PC-3 (cell line): ENCODE results near the gene VARS2.

Experiments
- EZH2 ChIP-seq: fragments of 300-600 bp; sonication (generic); IDR thresholded peaks from one replicate; pipeline ENCODE4 v1.6.1; 2017; ENCODE audit warnings: antibody characterized with exemption, mild to moderate bottlenecking, low read length; ENCODE audit not compliant: unreplicated experiment
- EZH2phosphoT487 ChIP-seq: fragments of 300-600 bp; sonication (generic); IDR thresholded peaks from 2 replicates; pipeline ENCODE4 v1.6.1; 2018; ENCODE audit warnings: mild to moderate bottlenecking, antibody characterized with exemption, low read length, borderline replicate concordance
- TF ChIP-seq, protein P1 (sequence below): fragments of 300-600 bp; sonication (generic); conservative IDR thresholded peaks from 2 replicates; pipeline ENCODE4 v1.5.1; 2017; ENCODE audit warnings: antibody characterized with exemption, low read depth, mild to moderate bottlenecking, low read length

DNA sequence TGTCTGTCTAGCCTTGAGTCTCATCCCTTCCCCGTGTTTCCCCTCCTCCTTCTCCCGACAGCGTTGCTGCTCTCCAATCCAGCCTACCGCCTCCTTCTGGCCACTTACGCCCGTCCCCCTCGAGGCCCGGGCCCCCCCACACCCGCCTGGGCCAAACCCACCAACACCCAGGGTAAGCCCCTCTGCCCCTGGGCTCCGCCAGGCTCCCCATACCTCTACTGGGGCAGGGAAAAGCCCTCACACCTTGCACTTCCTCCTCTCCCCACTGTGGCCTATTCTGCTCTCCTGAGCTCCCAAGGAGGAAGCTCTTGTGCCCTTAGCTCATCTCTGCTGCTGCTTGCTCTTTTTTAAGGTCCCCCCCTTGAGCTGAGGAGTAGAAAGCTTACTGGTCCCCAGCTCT lies 18.7 kb upstream of the VARS2 start:
- TF ChIP-seq, protein P1, sequence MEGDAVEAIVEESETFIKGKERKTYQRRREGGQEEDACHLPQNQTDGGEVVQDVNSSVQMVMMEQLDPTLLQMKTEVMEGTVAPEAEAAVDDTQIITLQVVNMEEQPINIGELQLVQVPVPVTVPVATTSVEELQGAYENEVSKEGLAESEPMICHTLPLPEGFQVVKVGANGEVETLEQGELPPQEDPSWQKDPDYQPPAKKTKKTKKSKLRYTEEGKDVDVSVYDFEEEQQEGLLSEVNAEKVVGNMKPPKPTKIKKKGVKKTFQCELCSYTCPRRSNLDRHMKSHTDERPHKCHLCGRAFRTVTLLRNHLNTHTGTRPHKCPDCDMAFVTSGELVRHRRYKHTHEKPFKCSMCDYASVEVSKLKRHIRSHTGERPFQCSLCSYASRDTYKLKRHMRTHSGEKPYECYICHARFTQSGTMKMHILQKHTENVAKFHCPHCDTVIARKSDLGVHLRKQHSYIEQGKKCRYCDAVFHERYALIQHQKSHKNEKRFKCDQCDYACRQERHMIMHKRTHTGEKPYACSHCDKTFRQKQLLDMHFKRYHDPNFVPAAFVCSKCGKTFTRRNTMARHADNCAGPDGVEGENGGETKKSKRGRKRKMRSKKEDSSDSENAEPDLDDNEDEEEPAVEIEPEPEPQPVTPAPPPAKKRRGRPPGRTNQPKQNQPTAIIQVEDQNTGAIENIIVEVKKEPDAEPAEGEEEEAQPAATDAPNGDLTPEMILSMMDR = no peak
- no peak for TF ChIP-seq EZH2
- no peak for TF ChIP-seq EZH2phosphoT487
